Neuronal stem cell (in vitro differentiated cells): ENCODE measurements around the gene GAK.

Experiments used
- DNase-seq: peaks from one replicate; pipeline ENCODE4 v3.0.0-alpha.2; 2013; ENCODE audit warnings: low spot score
- H2AFZ ChIP-seq: one replicate; pipeline ENCODE4 v1.6.1; 2013; ENCODE audit warnings: mild to moderate bottlenecking, low read length, inconsistent platforms
- H2AK5ac ChIP-seq: 2 replicates; pipeline ENCODE4 v1.6.1; 2013; ENCODE audit warnings: low read depth, mild to moderate bottlenecking, inconsistent platforms, low read length, moderate library complexity, mixed read lengths
- H2BK120ac ChIP-seq: 2 replicates; pipeline ENCODE4 v1.6.1; 2013; ENCODE audit warnings: low read depth, mild to moderate bottlenecking, inconsistent platforms, low read length, moderate library complexity, mixed read lengths
- H2BK12ac ChIP-seq: one replicate; pipeline ENCODE4 v1.6.1; 2013; ENCODE audit warnings: low read length, inconsistent platforms
- H2BK15ac ChIP-seq: 2 replicates; pipeline ENCODE4 v1.6.1; 2013; ENCODE audit warnings: mild to moderate bottlenecking, low read length, inconsistent platforms, mixed read lengths
- H2BK5ac ChIP-seq: one replicate; pipeline ENCODE4 v1.6.1; 2013; ENCODE audit warnings: inconsistent platforms, mild to moderate bottlenecking, low read length, moderate library complexity
- H3K14ac ChIP-seq: one replicate; pipeline ENCODE4 v1.6.1; 2013; ENCODE audit warnings: low read length, inconsistent platforms
- H3K18ac ChIP-seq: 2 replicates; pipeline ENCODE4 v1.6.1; 2013; ENCODE audit warnings: low read length, inconsistent platforms
- H3K23ac ChIP-seq: 2 replicates; pipeline ENCODE4 v1.6.1; 2013; ENCODE audit warnings: low read depth, mild to moderate bottlenecking, mixed read lengths, low read length, inconsistent platforms; ENCODE audit not compliant: poor library complexity
- H3K27ac ChIP-seq: replicated peaks from 3 replicates; pipeline ENCODE4 v1.5.1; 2013; ENCODE audit warnings: low read length, inconsistent platforms
- H3K27me3 ChIP-seq, 3 experiments: 2 replicates each; pipeline ENCODE4 v1.6.1; 2013; ENCODE audit warnings: low read length in 3 of 3, mild to moderate bottlenecking in 2 of 3, inconsistent platforms in 1 of 3, low read depth in 1 of 3, mixed read lengths in 1 of 3, moderate library complexity in 1 of 3; ENCODE audit not compliant: control insufficient read depth in 3 of 3, insufficient read depth in 3 of 3
- H3K36me3 ChIP-seq, 2 donors: replicated peaks in 1 of 2; 2 replicates each; pipeline ENCODE4 v1.6.1; 2013; ENCODE audit warnings: low read length in 2 of 2; ENCODE audit not compliant: control insufficient read depth in 2 of 2, insufficient read depth in 2 of 2
- H3K4ac ChIP-seq: 2 replicates; pipeline ENCODE4 v1.6.1; 2013; ENCODE audit warnings: inconsistent platforms, mild to moderate bottlenecking, low read length, moderate library complexity
- H3K4me1 ChIP-seq, 2 donors: 1 replicate in 1 of 2; 2 replicates in 1 of 2; pipeline ENCODE4 v1.6.1; 2013; ENCODE audit warnings: low read length in 2 of 2, low read depth in 1 of 2; ENCODE audit not compliant: control insufficient read depth in 2 of 2, insufficient read depth in 1 of 2
- H3K4me2 ChIP-seq: one replicate; pipeline ENCODE4 v1.6.1; 2013; ENCODE audit warnings: mild to moderate bottlenecking, low read length, inconsistent platforms; ENCODE audit not compliant: insufficient read depth, poor library complexity, severe bottlenecking
- H3K4me3 ChIP-seq, 2 donors: 2 replicates each; pipeline ENCODE4 v1.5.1; 2013; ENCODE audit warnings: low read length in 2 of 2, mild to moderate bottlenecking in 2 of 2, inconsistent platforms in 1 of 2, moderate library complexity in 1 of 2
- H3K79me1 ChIP-seq: one replicate; pipeline ENCODE4 v1.6.1; 2013; ENCODE audit warnings: low read depth, mild to moderate bottlenecking, inconsistent platforms, low read length, moderate library complexity
- H3K9ac ChIP-seq: one replicate; pipeline ENCODE4 v1.6.1; 2013; ENCODE audit warnings: mild to moderate bottlenecking, low read depth, low read length, inconsistent platforms; ENCODE audit not compliant: poor library complexity
- H3K9me3 ChIP-seq, 2 donors: replicated peaks in 1 of 2; 2 replicates each; pipeline versions ENCODE3 to v1.6.1; 2013; ENCODE audit warnings: low read length in 2 of 2, mild to moderate bottlenecking in 2 of 2, inconsistent platforms in 1 of 2, low read depth in 1 of 2, mixed read lengths in 1 of 2, moderate library complexity in 1 of 2; ENCODE audit not compliant: control insufficient read depth in 2 of 2, insufficient read depth in 1 of 2
- H4K8ac ChIP-seq: one replicate; pipeline ENCODE4 v1.6.1; 2013; ENCODE audit warnings: low read depth, mild to moderate bottlenecking, inconsistent platforms, low read length, moderate library complexity
- H4K91ac ChIP-seq: one replicate; pipeline ENCODE4 v1.6.1; 2013; ENCODE audit warnings: low read length, low read depth, mild to moderate bottlenecking, inconsistent platforms; ENCODE audit not compliant: poor library complexity
- WGBS, 2 donors: extraction: QIAGEN DNeasy Blood & Tissue Kit; methylation state at CpG; one replicate each; pipeline ENCODE4 v1.1.7; 2013; ENCODE audit warnings: missing lambda C conversion rate in 2 of 2, mixed read lengths in 1 of 2; ENCODE audit not compliant: insufficient read length in 2 of 2, insufficient replicate concordance in 1 of 2; ENCODE audit errors: extremely low coverage in 2 of 2; 5-methylcytosine and 5-hydroxymethylcytosine counted together

The GAK gene

DNA sequence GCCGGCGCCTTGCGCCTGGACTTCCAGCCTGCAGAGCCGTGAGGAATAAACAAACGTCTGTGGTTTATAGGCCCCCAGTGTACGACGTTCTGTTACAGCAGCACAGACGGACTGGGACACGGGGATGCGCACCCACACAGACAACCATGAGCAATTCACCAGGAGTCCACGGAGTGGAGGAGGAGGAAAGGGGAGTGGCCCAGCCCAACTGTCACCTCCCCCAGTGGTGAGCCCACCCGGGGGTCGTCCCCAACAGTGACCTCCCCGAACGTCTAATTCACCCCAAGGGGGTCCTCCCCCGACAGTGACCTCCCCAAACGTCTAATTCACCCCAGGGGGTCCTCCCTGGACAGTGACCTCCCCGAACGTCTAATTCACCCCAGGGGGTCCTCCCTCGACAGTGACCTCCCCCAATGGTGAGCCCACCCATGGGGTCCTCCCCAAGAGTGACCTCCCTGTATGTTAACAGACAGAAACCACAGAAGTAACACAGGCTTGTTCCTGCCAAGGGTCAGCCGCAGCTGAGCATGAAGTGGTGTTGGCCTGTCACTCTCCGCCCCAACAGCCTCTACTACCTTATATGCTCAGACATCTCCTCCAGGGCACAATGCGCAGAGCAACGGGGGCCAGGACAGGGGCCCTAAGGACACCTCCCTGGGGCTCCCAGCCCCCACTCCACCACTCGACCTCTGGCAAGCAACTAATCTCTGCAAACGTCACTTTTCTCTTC, 6.2 kb downstream of the GAK start:
- no CpG with 5 or more reads among the region's 26 CpGs for WGBS, 2 donors
- H3K27ac ChIP-seq, result no peak overlapping the region
- H3K4me2 ChIP-seq, result no peak overlapping the region
- no peak overlapping the region for H2BK120ac ChIP-seq
- H3K79me1 ChIP-seq, result peaks cover 17% of the 10 kb centered on the region
- no peak overlapping the region for H3K4me3 ChIP-seq
- H4K8ac ChIP-seq, result no peak overlapping the region
- H2AK5ac ChIP-seq, result peak overlapping the region; percentile 63
- H3K36me3 ChIP-seq, result peaks cover 0 to 9% of the 10 kb centered on the region in 2 donors
- H3K14ac ChIP-seq, result no peak overlapping the region
- H3K9ac ChIP-seq, result no peak overlapping the region
- no peaks in the 10 kb centered on the region for H3K9me3 ChIP-seq
- DNase-seq, result no peak
- no peak overlapping the region for H3K23ac ChIP-seq
- H3K18ac ChIP-seq, result no peak overlapping the region
- H2AFZ ChIP-seq, result no peak overlapping the region
- peaks cover 3 to 5% of the 10 kb centered on the region in 2 donors for H3K4me1 ChIP-seq
- H3K27me3 ChIP-seq, result no peaks in the 10 kb centered on the region
- H2BK15ac ChIP-seq, result no peak overlapping the region
- no peak overlapping the region for H2BK12ac ChIP-seq
- no peak overlapping the region for H3K4ac ChIP-seq
- no peak overlapping the region for H4K91ac ChIP-seq
- H2BK5ac ChIP-seq, result peak overlapping the region; percentile 35

DNA sequence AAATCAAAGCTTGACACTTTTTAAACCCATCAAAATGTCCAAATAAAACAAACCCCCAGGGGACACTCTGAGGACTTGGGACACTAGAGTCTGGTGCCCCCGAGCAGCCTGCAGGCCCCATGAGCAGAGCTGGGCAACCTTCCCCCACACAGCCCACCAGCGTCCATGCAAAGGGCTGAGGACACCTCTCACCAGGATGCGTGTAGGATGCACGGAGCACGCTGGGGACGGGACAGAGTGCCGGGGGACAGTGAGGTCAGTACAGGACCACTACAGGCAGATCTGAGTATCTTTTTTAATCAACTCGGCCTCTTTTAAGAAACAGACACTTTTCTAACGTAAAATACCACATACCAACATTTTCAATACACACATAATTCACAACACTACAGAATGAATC, 6.9 kb downstream of the GAK start:
- no peak overlapping the region for H3K18ac ChIP-seq
- no peaks in the 10 kb centered on the region for H3K4me1 ChIP-seq
- no peak overlapping the region for H2AFZ ChIP-seq
- H3K36me3 ChIP-seq, result peaks cover 0 to 9% of the 10 kb centered on the region in 2 donors
- no peak overlapping the region for H3K4ac ChIP-seq
- peak overlapping the region; percentile 80 for H3K23ac ChIP-seq
- H3K4me3 ChIP-seq, result no peak overlapping the region
- no peak for DNase-seq
- no peak overlapping the region for H2BK5ac ChIP-seq
- 100% methylated on average over 1 of the region's 9 CpGs for WGBS, 2 donors
- no peaks in the 10 kb centered on the region for H3K9me3 ChIP-seq
- no peak overlapping the region for H2AK5ac ChIP-seq
- H2BK120ac ChIP-seq, result no peak overlapping the region
- no peak overlapping the region for H2BK12ac ChIP-seq
- H3K14ac ChIP-seq, result peak overlapping the region; percentile 71
- H3K4me2 ChIP-seq, result no peak overlapping the region
- H2BK15ac ChIP-seq, result no peak overlapping the region
- peaks cover 10% of the 10 kb centered on the region for H3K79me1 ChIP-seq
- H3K27ac ChIP-seq, result no peak overlapping the region
- H4K91ac ChIP-seq, result no peak overlapping the region
- no peak overlapping the region for H3K9ac ChIP-seq
- H4K8ac ChIP-seq, result no peak overlapping the region
- no peaks in the 10 kb centered on the region for H3K27me3 ChIP-seq

DNA sequence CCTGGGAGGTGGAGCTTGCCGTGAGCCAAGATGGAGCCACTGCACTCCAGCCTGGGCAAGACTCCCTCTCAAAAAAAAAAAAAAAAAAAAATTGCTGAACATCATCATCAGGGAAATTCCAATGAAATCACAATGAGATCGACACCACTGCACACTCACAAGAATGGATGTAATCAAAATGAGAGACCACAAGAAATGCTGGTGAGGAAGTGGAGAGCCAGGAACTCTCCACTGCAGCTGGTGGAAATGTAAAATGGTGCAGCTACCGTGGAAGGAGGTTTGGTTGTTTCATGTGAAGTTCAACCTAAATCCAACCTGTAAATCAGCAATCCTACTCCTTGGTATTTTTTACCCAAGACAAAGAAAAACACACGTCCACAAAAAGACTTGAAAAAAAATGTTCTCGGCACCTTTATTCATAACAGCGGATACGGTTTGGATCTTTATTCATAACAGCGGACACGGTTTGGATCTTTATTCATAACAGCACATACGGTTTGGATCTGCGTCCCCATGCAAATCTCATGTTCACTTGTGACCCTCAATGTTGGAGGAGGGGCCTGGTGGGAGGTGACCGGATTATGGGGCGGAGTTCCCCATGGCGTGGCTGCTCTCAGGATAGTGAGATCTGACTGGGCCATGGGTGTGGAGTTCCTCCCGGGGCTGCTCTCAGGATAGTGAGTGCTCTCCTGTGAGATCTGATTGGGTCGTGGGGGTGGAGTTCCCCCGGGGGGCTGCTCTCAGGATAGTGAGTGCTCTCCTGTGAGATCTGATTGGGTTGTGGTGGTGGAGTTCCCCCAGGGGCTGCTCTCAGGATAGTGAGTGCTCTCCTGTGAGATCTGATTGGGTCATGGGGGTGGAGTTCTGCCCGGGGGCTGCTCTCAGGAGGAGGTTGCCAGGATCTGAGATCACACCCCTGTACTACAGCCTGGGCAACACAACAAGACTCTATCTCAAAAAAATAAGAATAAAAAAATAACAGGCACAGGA, 7.7 kb downstream of the GAK start:
- H2BK15ac ChIP-seq, result no peak overlapping the region
- peaks cover 11% of the 10 kb centered on the region for H3K79me1 ChIP-seq
- H2AK5ac ChIP-seq, result no peak overlapping the region
- H3K36me3 ChIP-seq, result peaks cover 0 to 9% of the 10 kb centered on the region in 2 donors
- no peak overlapping the region for H3K4me2 ChIP-seq
- no peak overlapping the region for H2BK120ac ChIP-seq
- no peak overlapping the region for H4K91ac ChIP-seq
- no peak overlapping the region for H3K23ac ChIP-seq
- no peak overlapping the region for H2AFZ ChIP-seq
- no peak overlapping the region for H3K18ac ChIP-seq
- H3K9ac ChIP-seq, result no peak overlapping the region
- no peak overlapping the region for H2BK12ac ChIP-seq
- no peak for DNase-seq
- H3K4me1 ChIP-seq, result no peaks in the 10 kb centered on the region
- H4K8ac ChIP-seq, result no peak overlapping the region
- no peak overlapping the region for H2BK5ac ChIP-seq
- WGBS, 2 donors, result no CpG with 5 or more reads among the region's 18 CpGs
- H3K14ac ChIP-seq, result no peak overlapping the region
- H3K4me3 ChIP-seq, result no peak overlapping the region
- no peak overlapping the region for H3K4ac ChIP-seq
- H3K27ac ChIP-seq, result no peak overlapping the region
- no peaks in the 10 kb centered on the region for H3K27me3 ChIP-seq
- no peaks in the 10 kb centered on the region for H3K9me3 ChIP-seq

DNA sequence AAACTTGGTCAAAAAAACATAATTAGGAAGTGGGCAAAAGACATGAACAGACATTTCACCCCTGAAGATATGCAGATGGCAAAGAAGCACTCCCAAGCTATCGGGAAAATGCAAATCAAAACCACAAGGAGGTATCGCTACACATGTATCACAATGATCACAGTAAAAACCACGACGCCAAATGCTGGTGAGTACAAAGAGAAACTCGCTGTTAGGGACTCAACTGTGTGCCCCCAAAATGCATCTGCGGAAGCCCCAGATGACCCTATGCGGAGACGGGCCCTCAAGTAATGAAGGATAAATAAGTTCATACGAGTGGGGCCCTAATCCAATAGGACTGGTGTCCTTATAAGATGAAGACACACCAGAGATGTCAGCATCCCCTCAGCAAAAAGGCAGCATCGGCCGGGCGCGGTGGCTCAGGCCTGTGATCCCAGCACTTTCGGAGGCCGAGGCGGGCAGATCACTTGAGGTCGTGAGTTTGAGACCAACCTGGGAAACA, 10.2 kb downstream of the GAK start:
- Histone ChIP-seq H3K27ac (no peak overlapping the region), H3K4me1 (no peaks in the 10 kb centered on the region), H3K14ac (no peak overlapping the region), H3K4me2 (no peak overlapping the region), H3K4ac (no peak overlapping the region), H4K8ac (no peak overlapping the region), H2AFZ (no peak overlapping the region), H3K18ac (no peak overlapping the region), H3K9me3 (no peaks in the 10 kb centered on the region), H2BK120ac (no peak overlapping the region), H2BK12ac (no peak overlapping the region), H3K27me3 (no peaks in the 10 kb centered on the region), H3K36me3 (peaks cover 0 to 9% of the 10 kb centered on the region in 2 donors), H3K23ac (no peak overlapping the region), H3K79me1 (peaks cover 10% of the 10 kb centered on the region), H2AK5ac (no peak overlapping the region), H3K4me3 (no peak overlapping the region), H2BK5ac (no peak overlapping the region), H3K9ac (no peak overlapping the region), H4K91ac (no peak overlapping the region), H2BK15ac (no peak overlapping the region)
- no peak for DNase-seq
- no CpG with 5 or more reads among the region's 17 CpGs for WGBS, 2 donors
